Gastroesophageal sphincter (tissue), 4 donors: ENCODE measurements around the gene MEP1B. TPM values are rescaled to one million over a fixed set of nuclear protein-coding genes. Genes with fewer than 3 reads are reported as not detected.

ENCODE experiments used
- ATAC-seq: fragments of 150-250 bp; one replicate; pipeline ENCODE4 v1.9.1; 2016; ENCODE audit warnings: mild to moderate bottlenecking, moderate library complexity
- H3K27ac ChIP-seq, 4 donors: fragments of 200-600 bp; sonication (generic) in 3 of 4; 1 replicate in 3 of 4; 2 replicates in 1 of 4; pipeline ENCODE4 v1.5.1; 2016 to 2019
- H3K27me3 ChIP-seq: fragments of 200-600 bp; sonication (generic); one replicate; pipeline ENCODE4 v1.5.1; 2019
- H3K36me3 ChIP-seq, 2 donors: fragments of 200-600 bp; sonication (generic); one replicate each; pipeline ENCODE4 v1.5.1; 2019; ENCODE audit warnings: control low read depth in 1 of 2
- H3K4me1 ChIP-seq, 3 donors: fragments of 200-600 bp; sonication (generic); 1 replicate in 2 of 3; 2 replicates in 1 of 3; pipeline ENCODE4 v1.5.1; 2016 to 2019; ENCODE audit warnings: control low read depth in 2 of 3
- H3K4me3 ChIP-seq, 2 donors: fragments of 200-600 bp; sonication (generic); one replicate each; pipeline ENCODE4 v1.5.1; 2019; ENCODE audit warnings: mild to moderate bottlenecking in 1 of 2, moderate library complexity in 1 of 2
- H3K9me3 ChIP-seq, 3 donors: fragments of 200-600 bp; sonication (generic); one replicate each; pipeline ENCODE4 v1.5.1; 2017 to 2019; ENCODE audit warnings: control low read depth in 2 of 3
- CTCF ChIP-seq, 4 experiments: fragments of 200-600 bp in 2 of 4; fragments of 450-650 bp in 2 of 4; sonication (generic) in 1 of 4; IDR thresholded peaks; one replicate each; pipeline ENCODE4 v1.5.1; 2017 to 2019; ENCODE audit warnings: antibody characterized with exemption in 4 of 4, mild to moderate bottlenecking in 2 of 4, moderate library complexity in 2 of 4
- EP300 ChIP-seq: sonication (generic); formaldehyde crosslinking; IDR thresholded peaks from one replicate; pipeline ENCODE4 v1.6.1; 2017; ENCODE audit warnings: antibody characterized with exemption, mild to moderate bottlenecking
- POLR2A ChIP-seq, 2 donors: fragments of 450-650 bp; IDR thresholded peaks; one replicate each; pipeline ENCODE4 v1.6.1; 2017; ENCODE audit warnings: antibody characterized with exemption in 2 of 2, mild to moderate bottlenecking in 2 of 2, moderate library complexity in 1 of 2
- POLR2AphosphoS5 ChIP-seq: sonication (generic); formaldehyde crosslinking; IDR thresholded peaks from one replicate; pipeline ENCODE4 v1.6.1; 2017; ENCODE audit warnings: antibody characterized with exemption
- WGBS, 2 donors: methylation state at CpG; one replicate each; pipeline ENCODE4 v1.1.5; 2018; ENCODE audit warnings: low coverage in 1 of 2; 5-methylcytosine and 5-hydroxymethylcytosine counted together
- total RNA-seq, 4 donors: library from RNA; depleted of rRNA; stranded (reverse); fragments of >200 nt; gene quantifications; one replicate each; pipeline ENCODE4 v1.1.0, GENCODE V29; 2016

The MEP1B gene
- not detected for total RNA-seq

GRCh38 chr18:32189790-32190189, at the start of gene MEP1B:
TSS of gene MEP1B (plus strand) at chr18:32190039. CDS start at chr18:32190071, 32 bp downstream.
- Histone ChIP-seq H3K4me3 (no peak within 1 kb of the TSS), H3K4me1 (no peaks in the 10 kb centered on the region), H3K27me3 (no peaks in the 10 kb centered on the region), H3K27ac (no peak within 1 kb of the TSS), H3K36me3 (no peaks in the 10 kb centered on the region), H3K9me3 (peaks cover 0 to 2% (median 0%) of the 10 kb centered on the region in 3 donors)
- no peak for ATAC-seq
- TF ChIP-seq POLR2A (IDR thresholded peaks at IDR 0.05) (no peak), POLR2AphosphoS5 (no peak), CTCF (IDR thresholded peaks at IDR 0.05) (no peak), EP300 (no peak)
- WGBS, 2 donors, result 81 to 95% methylated on average over 2 of the region's 2 CpGs

GRCh38 chr18:32148185-32148870, 41.5 kb upstream of the MEP1B start:
- WGBS, 2 donors, result 52 to 66% methylated on average over 2 of the region's 2 CpGs
- Histone ChIP-seq H3K27me3 (no peaks in the 10 kb centered on the region), H3K9me3 (no peaks in the 10 kb centered on the region), H3K4me1 (no peaks in the 10 kb centered on the region), H3K4me3 (no peak overlapping the region), H3K36me3 (no peaks in the 10 kb centered on the region), H3K27ac (no peak overlapping the region)
- TF ChIP-seq CTCF (IDR thresholded peaks at IDR 0.05) (no peak), POLR2AphosphoS5 (no peak), EP300 (no peak), POLR2A (IDR thresholded peaks at IDR 0.05) (no peak)
- no peak for ATAC-seq

- TF ChIP-seq POLR2A (IDR thresholded peaks at IDR 0.05), result no peak
- TF ChIP-seq EP300, result no peak
- TF ChIP-seq CTCF (IDR thresholded peaks at IDR 0.05), result no peak
- Histone ChIP-seq H3K27me3 (no peaks in the 10 kb centered on the region), H3K36me3 (no peaks in the 10 kb centered on the region), H3K4me3 (no peak overlapping the region), H3K27ac (no peak overlapping the region), H3K4me1 (peaks cover 0 to under 1% (median 0%) of the 10 kb centered on the region in 3 donors), H3K9me3 (no peaks in the 10 kb centered on the region)
- WGBS, 2 donors, result 81% methylated on average over 3 to 4 of the region's 5 CpGs
- no peak for ATAC-seq
These were observed 37.0 kb upstream of the MEP1B start for GRCh38 chr18:32152705-32153448.

GRCh38 chr18:32156855-32157254, 33.0 kb upstream of the MEP1B start:
- H3K4me3 ChIP-seq, result no peak overlapping the region
- TF ChIP-seq POLR2A (IDR thresholded peaks at IDR 0.05) (no peak), EP300 (no peak)
- no peaks in the 10 kb centered on the region for H3K36me3 ChIP-seq
- H3K4me1 ChIP-seq, result peaks cover 0 to 12% (median 0%) of the 10 kb centered on the region in 3 donors
- ATAC-seq, result no peak
- no peaks in the 10 kb centered on the region for H3K27me3 ChIP-seq
- no peaks in the 10 kb centered on the region for H3K9me3 ChIP-seq
- H3K27ac ChIP-seq, result no peak overlapping the region

- no peak for TF ChIP-seq POLR2A (IDR thresholded peaks at IDR 0.05)
- TF ChIP-seq POLR2AphosphoS5, result no peak
- no peak for TF ChIP-seq EP300
- no peak for TF ChIP-seq CTCF (IDR thresholded peaks at IDR 0.05)
- Histone ChIP-seq H3K27me3 (no peaks in the 10 kb centered on the region), H3K4me3 (no peak overlapping the region), H3K9me3 (no peaks in the 10 kb centered on the region), H3K27ac (no peak overlapping the region), H3K36me3 (no peaks in the 10 kb centered on the region), H3K4me1 (peaks cover 0 to 12% (median 0%) of the 10 kb centered on the region in 3 donors)
- no peak for ATAC-seq
- WGBS, 2 donors, result 28 to 51% methylated on average over 3 to 4 of the region's 5 CpGs
These were observed 32.3 kb upstream of the MEP1B start for GRCh38 chr18:32157580-32157979.
